ENCODE results near the gene PRKCE. TPM values are rescaled to one million over a fixed set of nuclear protein-coding genes. Genes with fewer than 3 reads are reported as not detected.

Gene PRKCE
- total RNA-seq, 1 experiment from 2014 or later: 14.0 TPM

GRCh38 chr2:45741161-45741850 lies 89.8 kb downstream of the PRKCE start:
- CTCF ChIA-PET: no interaction called here

More at GRCh38 chr2:45741161-45741850, 89.8 kb downstream of the PRKCE start:
- no peaks in the 10 kb centered on the region for H3K4me1 ChIP-seq (ENCODE audit: control insufficient read depth, insufficient read depth, low read length)
- no peaks in the 10 kb centered on the region for H3K27me3 ChIP-seq (ENCODE audit: control insufficient read depth, insufficient read depth, low read length)
- H3K36me3 ChIP-seq (ENCODE audit: control insufficient read depth, insufficient read depth, low read length): no peaks in the 10 kb centered on the region
- H3K9me3 ChIP-seq (ENCODE audit: control insufficient read depth, insufficient read depth, low read depth, low read length): no peaks in the 10 kb centered on the region
- DNase-seq (ENCODE audit: low read depth, low spot score): no peak
- in situ Hi-C loops (cut with HindIII; ENCODE audit: low pct_unique_long_range_greater_than_20kb, low sequenced_read_pairs) (no loop called here), intact Hi-C loops (cut with micrococcal nuclease; ENCODE audit: unreplicated experiment) (no loop called here)
- TF ChIP-seq TCF7L2 (IDR thresholded peaks at IDR 0.05; ENCODE audit: low read depth, low read length): no peak
- TF ChIP-seq REST (IDR thresholded peaks at IDR 0.05; ENCODE audit: insufficient read depth in 1 of 2, low read depth in 2 of 2, low read length in 1 of 2): no peak
- TF ChIP-seq SIN3A (IDR thresholded peaks at IDR 0.05; ENCODE audit: borderline replicate concordance, insufficient read depth, low read depth, low read length): no peak
- no peak for TF ChIP-seq POLR2AphosphoS5 (IDR thresholded peaks at IDR 0.05; ENCODE audit: low read depth, low read length)
- TF ChIP-seq CTCF (IDR thresholded peaks at IDR 0.05): no peak
- ATAC-seq: no peak
- H3K4me3 ChIP-seq (ENCODE audit: low read depth in 2 of 2, low read length in 2 of 2): no peak overlapping the region
- BruUV-seq (replicated peaks): no TSS peak
- POLR2A ChIA-PET: no interaction called here
- H3K27ac ChIP-seq (ENCODE audit: low read length): no peak overlapping the region
